IMR-90 (cell line): Measurements from ENCODE around the gene WDR62. TPM values are rescaled to one million over a fixed set of nuclear protein-coding genes. Genes with fewer than 3 reads are reported as not detected.

ENCODE experiments used
- ATAC-seq: fragments of 200-7000 bp; cut with Tn5 transposase; 2 replicates; pipeline ENCODE4 v1.9.1; 2020; ENCODE audit warnings: low read depth, mild to moderate bottlenecking, moderate library complexity
- BruUV-seq: library from RNA; stranded (reverse); fragments of 400-500 nt; replicated peaks from 2 replicates; lab custom pipeline; 2021; lab: Mats Ljungman, UMichigan
- CTCF ChIA-PET: fragments of 300-600 bp; formaldehyde crosslinking; extraction: SDS; loops from one replicate; lab custom pipeline; 2021; ENCODE audit warnings: antibody characterized with exemption; lab: Yijun Ruan, JAX
- POLR2A ChIA-PET: fragments of 300-600 bp; sonication (Branson Sonifier 250); formaldehyde crosslinking; loops from one replicate; lab custom pipeline; 2022; ENCODE audit warnings: antibody characterized with exemption; ENCODE audit not compliant: unreplicated experiment; lab: Charles Lee
- DNase-seq: peaks from one replicate; pipeline ENCODE4 v3.0.0; 2013
- H2AFZ ChIP-seq: replicated peaks from 2 replicates; pipeline ENCODE3; 2013; ENCODE audit warnings: low read length, mild to moderate bottlenecking; ENCODE audit not compliant: poor library complexity
- H2AK5ac ChIP-seq: 2 replicates; pipeline ENCODE4 v1.6.1; 2013; ENCODE audit warnings: low read depth, low read length, inconsistent platforms
- H2AK9ac ChIP-seq: replicated peaks from 2 replicates; pipeline ENCODE3; 2013; ENCODE audit warnings: mild to moderate bottlenecking, low read depth, low read length, moderate library complexity; ENCODE audit not compliant: poor library complexity
- H2BK120ac ChIP-seq: 2 replicates; pipeline ENCODE4 v1.6.1; 2013; ENCODE audit warnings: low read depth, low read length, inconsistent platforms
- H2BK15ac ChIP-seq: 3 replicates; pipeline ENCODE4 v1.6.1; 2013; ENCODE audit warnings: low read depth, low read length, inconsistent platforms
- H2BK20ac ChIP-seq: 2 replicates; pipeline ENCODE4 v1.6.1; 2013; ENCODE audit warnings: low read depth, mild to moderate bottlenecking, inconsistent platforms, low read length, moderate library complexity
- H2BK5ac ChIP-seq: 2 replicates; pipeline ENCODE4 v1.6.1; 2013; ENCODE audit warnings: mild to moderate bottlenecking, low read depth, low read length, inconsistent platforms; ENCODE audit not compliant: poor library complexity, severe bottlenecking
- H3K14ac ChIP-seq: replicated peaks from 2 replicates; pipeline ENCODE4 v1.6.1; 2013; ENCODE audit warnings: low read depth, low read length, inconsistent platforms
- H3K18ac ChIP-seq: 2 replicates; pipeline ENCODE4 v1.6.1; 2013; ENCODE audit warnings: low read depth, low read length, control low read depth
- H3K23ac ChIP-seq: 2 replicates; pipeline ENCODE4 v1.6.1; 2013; ENCODE audit warnings: low read depth, low read length, inconsistent platforms
- H3K27ac ChIP-seq: 2 replicates; pipeline ENCODE4 v1.5.1; 2013; ENCODE audit warnings: mild to moderate bottlenecking, control low read depth, low read length; ENCODE audit not compliant: insufficient read depth
- H3K27me3 ChIP-seq: 2 replicates; pipeline ENCODE4 v1.6.1; 2013; ENCODE audit warnings: low read length; ENCODE audit not compliant: control insufficient read depth, insufficient read depth
- H3K36me3 ChIP-seq: 2 replicates; pipeline ENCODE4 v1.6.1; 2013; ENCODE audit warnings: low read length, mixed read lengths; ENCODE audit not compliant: control insufficient read depth, insufficient read depth
- H3K4ac ChIP-seq: 2 replicates; pipeline ENCODE4 v1.6.1; 2013; ENCODE audit warnings: low read depth, low read length, inconsistent platforms
- H3K4me1 ChIP-seq: 2 replicates; pipeline ENCODE4 v1.6.1; 2013; ENCODE audit warnings: low read length, mixed read lengths; ENCODE audit not compliant: control insufficient read depth, insufficient read depth
- H3K4me2 ChIP-seq: 2 replicates; pipeline ENCODE4 v1.6.1; 2013; ENCODE audit warnings: low read depth, mild to moderate bottlenecking, control low read depth, low read length, moderate library complexity
- H3K4me3 ChIP-seq: 2 replicates; pipeline ENCODE4 v1.5.1; 2013; ENCODE audit warnings: low read depth, mild to moderate bottlenecking, control low read depth, low read length, moderate library complexity; ENCODE audit not compliant: insufficient read depth
- H3K56ac ChIP-seq: 2 replicates; pipeline ENCODE4 v1.6.1; 2013; ENCODE audit warnings: low read length, inconsistent platforms; ENCODE audit not compliant: insufficient read depth; ENCODE audit errors: extremely low read depth
- H3K79me1 ChIP-seq, 2 experiments: 2 replicates each; pipeline ENCODE4 v1.6.1; 2013; ENCODE audit warnings: low read length in 2 of 2, inconsistent platforms in 1 of 2, low read depth in 1 of 2
- H3K9ac ChIP-seq: 2 replicates; pipeline ENCODE4 v1.6.1; 2013; ENCODE audit warnings: low read depth, low read length, control low read depth
- H3K9me1 ChIP-seq: 2 replicates; pipeline ENCODE4 v1.6.1; 2013; ENCODE audit warnings: low read length, inconsistent platforms; ENCODE audit not compliant: insufficient read depth
- H3K9me3 ChIP-seq: 2 replicates; pipeline ENCODE4 v1.6.1; 2013; ENCODE audit warnings: low read length; ENCODE audit not compliant: control insufficient read depth, insufficient read depth
- H4K20me1 ChIP-seq: 2 replicates; pipeline ENCODE4 v1.6.1; 2013; ENCODE audit warnings: low read length, inconsistent platforms; ENCODE audit not compliant: insufficient read depth
- H4K5ac ChIP-seq: 2 replicates; pipeline ENCODE4 v1.6.1; 2013; ENCODE audit warnings: mild to moderate bottlenecking, low read depth, low read length, control low read depth
- H4K8ac ChIP-seq, 2 experiments: 2 replicates each; pipeline ENCODE4 v1.6.1; 2013; ENCODE audit warnings: low read depth in 2 of 2, low read length in 2 of 2, control low read depth in 1 of 2, inconsistent platforms in 1 of 2
- H4K91ac ChIP-seq: 2 replicates; pipeline ENCODE4 v1.6.1; 2013; ENCODE audit warnings: low read depth, low read length, inconsistent platforms; ENCODE audit not compliant: insufficient read depth
- BHLHE40 ChIP-seq: fragments of 150-350 bp; IDR thresholded peaks from 2 replicates; pipeline ENCODE4 v1.6.1; 2016; ENCODE audit warnings: mild to moderate bottlenecking, low read depth, low read length
- CEBPB ChIP-seq: IDR thresholded peaks from 2 replicates; pipeline ENCODE4 v1.6.1; 2012; ENCODE audit warnings: low read depth, low read length, improper control_type of control experiment
- MAFK ChIP-seq: IDR thresholded peaks from 2 replicates; pipeline ENCODE4 v1.6.1; 2012; ENCODE audit warnings: low read depth, low read length, improper control_type of control experiment
- MAZ ChIP-seq: IDR thresholded peaks from 2 replicates; pipeline ENCODE4 v1.6.1; 2012; ENCODE audit warnings: low read depth, mild to moderate bottlenecking, low read length, improper control_type of control experiment, moderate library complexity, borderline replicate concordance
- MXI1 ChIP-seq: IDR thresholded peaks from 2 replicates; pipeline ENCODE4 v1.6.1; 2012; ENCODE audit warnings: low read depth, mild to moderate bottlenecking, low read length, moderate library complexity, borderline replicate concordance
- NFE2L2 ChIP-seq: fragments of 150-350 bp; IDR thresholded peaks from 2 replicates; pipeline ENCODE4 v1.6.1; 2016; ENCODE audit warnings: low read depth, mild to moderate bottlenecking, low read length
- RCOR1 ChIP-seq: IDR thresholded peaks from 2 replicates; pipeline ENCODE4 v1.6.1; 2012; ENCODE audit warnings: mild to moderate bottlenecking, low read length, improper control_type of control experiment; ENCODE audit not compliant: insufficient replicate concordance
- RFX5 ChIP-seq: IDR thresholded peaks from 2 replicates; pipeline ENCODE4 v1.8.0; 2012; ENCODE audit warnings: low read depth, mild to moderate bottlenecking, low read length, moderate library complexity
- WGBS, 2 experiments: methylation state at CpG; one replicate each; pipeline versions ENCODE4 v1.1.5 to v1.1.7; 2013; ENCODE audit warnings: missing lambda C conversion rate in 2 of 2; ENCODE audit not compliant: insufficient read length in 1 of 2; ENCODE audit errors: extremely low coverage in 2 of 2; 5-methylcytosine and 5-hydroxymethylcytosine counted together
- dilution Hi-C: fragments of 300-500 bp; cut with HindIII; formaldehyde crosslinking; loops from one replicate; pipeline ENCODE4 v1.14.3; 2018; ENCODE audit warnings: low sequenced_read_pairs; ENCODE audit not compliant: unreplicated experiment
- in situ Hi-C: fragments of 300-500 bp; cut with MboI; formaldehyde crosslinking; loops from 3 replicates; pipeline ENCODE4 v1.14.3; 2019; ENCODE audit warnings: low sequenced_read_pairs, inconsistent platforms, mixed read lengths
- intact Hi-C: fragments of 100-400 bp; cut with micrococcal nuclease; formaldehyde crosslinking; loops from 2 replicates; pipeline ENCODE4 v1.10.0; 2022
- polyA plus RNA-seq, 3 experiments: library from polyadenylated mRNA; depleted of rRNA; stranded (reverse); fragments of >200 nt; gene quantifications; 2 replicates each; pipeline ENCODE4 v1.2.3, GENCODE V29; 2012; ENCODE audit warnings: low replicate concordance in 1 of 3
- total RNA-seq: library from RNA; depleted of rRNA; stranded (reverse); fragments of >200 nt; gene quantifications from 2 replicates; pipeline ENCODE4 v1.2.3, GENCODE V29; 2012
- TF ChIP-seq, protein P1 (sequence below): conservative IDR thresholded peaks from 2 replicates; pipeline ENCODE4 v1.5.1; 2012; ENCODE audit warnings: mild to moderate bottlenecking, low read depth, low read length, improper control_type of control experiment
- TF ChIP-seq, protein P2 (sequence below): fragments of 150-350 bp; IDR thresholded peaks from 2 replicates; pipeline ENCODE4 v1.6.1; 2016; ENCODE audit warnings: low read depth, mild to moderate bottlenecking, low read length, moderate library complexity, borderline replicate concordance

Gene WDR62
- total and polyA plus RNA-seq, 2 of the 4 experiments (the other 2 are of a cell fraction), result 4.5 to 7.0 TPM

DNA sequence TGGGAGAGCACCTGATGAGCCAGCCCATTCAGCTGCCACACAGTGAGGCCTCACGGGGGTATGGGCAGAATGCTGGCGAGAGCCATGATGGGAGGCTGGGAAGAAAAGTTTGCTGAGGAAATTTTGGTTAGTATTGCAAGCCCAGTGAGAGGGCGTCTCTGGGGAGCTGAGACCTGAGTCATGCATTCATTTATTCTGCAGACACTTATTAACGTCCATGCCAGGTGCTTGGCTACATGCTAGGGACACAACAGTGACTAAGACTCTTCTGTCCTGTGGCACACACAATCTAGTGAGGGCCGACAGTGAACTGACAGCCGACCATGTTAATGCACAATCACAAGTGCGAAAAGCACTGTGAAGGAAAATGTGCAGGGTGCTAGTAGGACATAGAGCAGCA is 27.2 kb downstream of the WDR62 start:
- dilution Hi-C loops, result no loop called here
- no peak for TF ChIP-seq MAZ
- TF ChIP-seq RCOR1, result no peak
- no peak for TF ChIP-seq MAFK
- no peak for TF ChIP-seq MXI1
- TF ChIP-seq, protein P1, sequence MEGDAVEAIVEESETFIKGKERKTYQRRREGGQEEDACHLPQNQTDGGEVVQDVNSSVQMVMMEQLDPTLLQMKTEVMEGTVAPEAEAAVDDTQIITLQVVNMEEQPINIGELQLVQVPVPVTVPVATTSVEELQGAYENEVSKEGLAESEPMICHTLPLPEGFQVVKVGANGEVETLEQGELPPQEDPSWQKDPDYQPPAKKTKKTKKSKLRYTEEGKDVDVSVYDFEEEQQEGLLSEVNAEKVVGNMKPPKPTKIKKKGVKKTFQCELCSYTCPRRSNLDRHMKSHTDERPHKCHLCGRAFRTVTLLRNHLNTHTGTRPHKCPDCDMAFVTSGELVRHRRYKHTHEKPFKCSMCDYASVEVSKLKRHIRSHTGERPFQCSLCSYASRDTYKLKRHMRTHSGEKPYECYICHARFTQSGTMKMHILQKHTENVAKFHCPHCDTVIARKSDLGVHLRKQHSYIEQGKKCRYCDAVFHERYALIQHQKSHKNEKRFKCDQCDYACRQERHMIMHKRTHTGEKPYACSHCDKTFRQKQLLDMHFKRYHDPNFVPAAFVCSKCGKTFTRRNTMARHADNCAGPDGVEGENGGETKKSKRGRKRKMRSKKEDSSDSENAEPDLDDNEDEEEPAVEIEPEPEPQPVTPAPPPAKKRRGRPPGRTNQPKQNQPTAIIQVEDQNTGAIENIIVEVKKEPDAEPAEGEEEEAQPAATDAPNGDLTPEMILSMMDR, result no peak
- TF ChIP-seq CEBPB, result no peak
- no peak for TF ChIP-seq RFX5
- no peak for TF ChIP-seq NFE2L2
- TF ChIP-seq, protein P2, sequence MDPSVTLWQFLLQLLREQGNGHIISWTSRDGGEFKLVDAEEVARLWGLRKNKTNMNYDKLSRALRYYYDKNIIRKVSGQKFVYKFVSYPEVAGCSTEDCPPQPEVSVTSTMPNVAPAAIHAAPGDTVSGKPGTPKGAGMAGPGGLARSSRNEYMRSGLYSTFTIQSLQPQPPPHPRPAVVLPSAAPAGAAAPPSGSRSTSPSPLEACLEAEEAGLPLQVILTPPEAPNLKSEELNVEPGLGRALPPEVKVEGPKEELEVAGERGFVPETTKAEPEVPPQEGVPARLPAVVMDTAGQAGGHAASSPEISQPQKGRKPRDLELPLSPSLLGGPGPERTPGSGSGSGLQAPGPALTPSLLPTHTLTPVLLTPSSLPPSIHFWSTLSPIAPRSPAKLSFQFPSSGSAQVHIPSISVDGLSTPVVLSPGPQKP, result no peak
- TF ChIP-seq BHLHE40, result no peak
- POLR2A ChIA-PET, result no interaction called here

More for the DNA sequence above, 27.2 kb downstream of the WDR62 start:
- no peak overlapping the region for H2AK5ac ChIP-seq
- H3K79me1 ChIP-seq, result peaks cover 0 to 7% of the 10 kb centered on the region in 2 experiments; a peak in 2 of 4 replicates
- no peak overlapping the region for H2BK120ac ChIP-seq
- no peak overlapping the region for H3K4me3 ChIP-seq
- no peak for DNase-seq
- no peaks in the 10 kb centered on the region for H3K27me3 ChIP-seq
- no peak overlapping the region for H4K91ac ChIP-seq
- no peak overlapping the region for H2BK15ac ChIP-seq
- no peak overlapping the region for H3K4ac ChIP-seq
- H4K5ac ChIP-seq, result no peak overlapping the region
- no peaks in the 10 kb centered on the region; the same call in 1 of the 2 replicates for H3K9me1 ChIP-seq
- in situ Hi-C loops, result no loop called here
- no peaks in the 10 kb centered on the region for H4K20me1 ChIP-seq
- H3K36me3 ChIP-seq, result peaks cover 14% of the 10 kb centered on the region
- no peak overlapping the region for H3K14ac ChIP-seq
- H3K4me2 ChIP-seq, result no peak overlapping the region
- 98% methylated on average over 4 of the region's 7 CpGs; no CpG with 5 or more reads in 1 of the 2 experiments for WGBS, 2 experiments
- H3K23ac ChIP-seq, result no peak overlapping the region
- intact Hi-C loops, result no loop called here
- no peak overlapping the region for H2BK20ac ChIP-seq
- no TSS peak for BruUV-seq
- no peak overlapping the region for H2BK5ac ChIP-seq
- ATAC-seq, result no peak
- H2AFZ ChIP-seq, result no peak overlapping the region
- no peaks in the 10 kb centered on the region for H3K9me3 ChIP-seq
- no peaks in the 10 kb centered on the region for H3K4me1 ChIP-seq
- no peak overlapping the region for H3K27ac ChIP-seq
- H2AK9ac ChIP-seq, result no peak overlapping the region
- no peak overlapping the region for H4K8ac ChIP-seq
- H3K56ac ChIP-seq, result no peak overlapping the region
- CTCF ChIA-PET, result interaction anchor here (1.1 kb wide), 1 partner anchor 18 kb away, joined by 3 read pairs; no protein-coding TSS in a partner anchor
- no peak overlapping the region for H3K9ac ChIP-seq
- H3K18ac ChIP-seq, result no peak overlapping the region
